ENCODE measurements around the gene RARRES2. TPM values are rescaled to one million over a fixed set of nuclear protein-coding genes. Genes with fewer than 3 reads are reported as not detected.

Gene RARRES2
- total RNA-seq, 2 donors from 2014 or later, result 76.4 to 102 TPM

GRCh38 chr7:150361402-150361801, 20.0 kb upstream of the RARRES2 start:
- TF ChIP-seq, protein P1, sequence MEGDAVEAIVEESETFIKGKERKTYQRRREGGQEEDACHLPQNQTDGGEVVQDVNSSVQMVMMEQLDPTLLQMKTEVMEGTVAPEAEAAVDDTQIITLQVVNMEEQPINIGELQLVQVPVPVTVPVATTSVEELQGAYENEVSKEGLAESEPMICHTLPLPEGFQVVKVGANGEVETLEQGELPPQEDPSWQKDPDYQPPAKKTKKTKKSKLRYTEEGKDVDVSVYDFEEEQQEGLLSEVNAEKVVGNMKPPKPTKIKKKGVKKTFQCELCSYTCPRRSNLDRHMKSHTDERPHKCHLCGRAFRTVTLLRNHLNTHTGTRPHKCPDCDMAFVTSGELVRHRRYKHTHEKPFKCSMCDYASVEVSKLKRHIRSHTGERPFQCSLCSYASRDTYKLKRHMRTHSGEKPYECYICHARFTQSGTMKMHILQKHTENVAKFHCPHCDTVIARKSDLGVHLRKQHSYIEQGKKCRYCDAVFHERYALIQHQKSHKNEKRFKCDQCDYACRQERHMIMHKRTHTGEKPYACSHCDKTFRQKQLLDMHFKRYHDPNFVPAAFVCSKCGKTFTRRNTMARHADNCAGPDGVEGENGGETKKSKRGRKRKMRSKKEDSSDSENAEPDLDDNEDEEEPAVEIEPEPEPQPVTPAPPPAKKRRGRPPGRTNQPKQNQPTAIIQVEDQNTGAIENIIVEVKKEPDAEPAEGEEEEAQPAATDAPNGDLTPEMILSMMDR (IDR thresholded peaks at IDR 0.05), result no peak
- Histone ChIP-seq H3K4me3 (no peak overlapping the region), H3K9me3 (no peaks in the 10 kb centered on the region), H3K36me3 (no peaks in the 10 kb centered on the region), H3K27me3 (replicated peaks; ENCODE audit: insufficient read depth) (no peaks in the 10 kb centered on the region), H3K4me1 (ENCODE audit: control insufficient read depth in 1 of 2, low read depth in 2 of 2) (no peaks in the 10 kb centered on the region), H3K27ac (no peak overlapping the region)
- no peak for DNase-seq (ENCODE audit: low spot score)
- ATAC-seq (ENCODE audit: insufficient number of reproducible peaks, low FRiP score, low read depth), result no peak

- TF ChIP-seq, protein P1 (IDR thresholded peaks at IDR 0.05), result no peak
Measured at GRCh38 chr7:150360363-150361058, 19.1 kb upstream of the RARRES2 start.

GRCh38 chr7:150359622-150360362, 18.4 kb upstream of the RARRES2 start:
- DNase-seq (ENCODE audit: low spot score) (no peak), ATAC-seq (ENCODE audit: insufficient number of reproducible peaks, low FRiP score, low read depth) (no peak)
- TF ChIP-seq, protein P1 (IDR thresholded peaks at IDR 0.05), result no peak
- Histone ChIP-seq H3K9me3 (no peaks in the 10 kb centered on the region), H3K27me3 (replicated peaks; ENCODE audit: insufficient read depth) (no peaks in the 10 kb centered on the region), H3K4me3 (no peak overlapping the region), H3K36me3 (no peaks in the 10 kb centered on the region), H3K4me1 (ENCODE audit: control insufficient read depth in 1 of 2, low read depth in 2 of 2) (no peaks in the 10 kb centered on the region), H3K27ac (no peak overlapping the region)

More at GRCh38 chr7:150360363-150361058, 19.1 kb upstream of the RARRES2 start:
- DNase-seq (ENCODE audit: low spot score) (no peak), ATAC-seq (ENCODE audit: insufficient number of reproducible peaks, low FRiP score, low read depth) (no peak)
- no peaks in the 10 kb centered on the region for H3K36me3 ChIP-seq
- H3K9me3 ChIP-seq, result no peaks in the 10 kb centered on the region
- no peaks in the 10 kb centered on the region for H3K27me3 ChIP-seq (replicated peaks; ENCODE audit: insufficient read depth)
- H3K27ac ChIP-seq, result no peak overlapping the region
- no peak overlapping the region for H3K4me3 ChIP-seq
- no peaks in the 10 kb centered on the region for H3K4me1 ChIP-seq (ENCODE audit: control insufficient read depth in 1 of 2, low read depth in 2 of 2)

- Histone ChIP-seq H3K9me3 (no peaks in the 10 kb centered on the region), H3K4me1 (ENCODE audit: control insufficient read depth in 1 of 2, low read depth in 2 of 2) (no peaks in the 10 kb centered on the region), H3K27me3 (replicated peaks; ENCODE audit: insufficient read depth) (no peaks in the 10 kb centered on the region), H3K4me3 (no peak overlapping the region), H3K27ac (no peak overlapping the region), H3K36me3 (no peaks in the 10 kb centered on the region)
- no peak for ATAC-seq (ENCODE audit: insufficient number of reproducible peaks, low FRiP score, low read depth)
- TF ChIP-seq, protein P1 (IDR thresholded peaks at IDR 0.05), result no peak
- no peak for DNase-seq (ENCODE audit: low spot score)
Measured at GRCh38 chr7:150358988-150359621, 17.7 kb upstream of the RARRES2 start.

- TF ChIP-seq, protein P1 (IDR thresholded peaks at IDR 0.05), result no peak
- no peak overlapping the region for H3K27ac ChIP-seq
- no peak for ATAC-seq (ENCODE audit: insufficient number of reproducible peaks, low FRiP score, low read depth)
- H3K9me3 ChIP-seq, result no peaks in the 10 kb centered on the region
- no peaks in the 10 kb centered on the region for H3K4me1 ChIP-seq (ENCODE audit: control insufficient read depth in 1 of 2, low read depth in 2 of 2)
- no peaks in the 10 kb centered on the region for H3K36me3 ChIP-seq
- no peak overlapping the region for H3K4me3 ChIP-seq
- no peaks in the 10 kb centered on the region for H3K27me3 ChIP-seq (replicated peaks; ENCODE audit: insufficient read depth)
- no peak for DNase-seq (ENCODE audit: low spot score)
Measured at GRCh38 chr7:150358433-150358832, 17.0 kb upstream of the RARRES2 start.

All from thoracic aorta (tissue), 2 donors.